LNCAP (cell line): ENCODE measurements around the gene FUT1.

Source experiments
- TF ChIP-seq, protein P1 (sequence below): fragments of 450-650 bp; IDR thresholded peaks from 2 replicates; pipeline ENCODE4 v1.5.1; 2017; ENCODE audit warnings: mild to moderate bottlenecking

Gene FUT1

DNA sequence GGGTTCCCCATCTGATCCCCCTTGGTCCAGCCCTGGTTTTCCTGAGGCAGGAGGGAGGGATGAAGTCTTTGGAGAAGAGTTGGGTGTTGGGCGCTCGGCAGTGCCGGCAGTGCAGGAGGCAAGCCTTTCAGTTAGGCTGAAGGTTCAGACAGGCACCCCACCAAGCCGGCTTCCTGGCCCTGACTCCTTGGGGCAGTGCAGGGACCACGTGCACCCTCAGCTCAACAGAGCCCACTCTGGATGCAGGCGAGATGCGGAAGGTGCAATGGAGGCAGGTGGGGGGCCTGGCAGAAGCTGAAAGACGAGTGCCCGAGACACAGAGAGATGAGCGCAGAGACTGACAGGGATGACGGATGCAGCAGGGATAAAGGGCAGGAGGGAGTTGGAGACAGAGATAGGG lies 44.0 kb downstream of the FUT1 start:
- TF ChIP-seq, protein P1, sequence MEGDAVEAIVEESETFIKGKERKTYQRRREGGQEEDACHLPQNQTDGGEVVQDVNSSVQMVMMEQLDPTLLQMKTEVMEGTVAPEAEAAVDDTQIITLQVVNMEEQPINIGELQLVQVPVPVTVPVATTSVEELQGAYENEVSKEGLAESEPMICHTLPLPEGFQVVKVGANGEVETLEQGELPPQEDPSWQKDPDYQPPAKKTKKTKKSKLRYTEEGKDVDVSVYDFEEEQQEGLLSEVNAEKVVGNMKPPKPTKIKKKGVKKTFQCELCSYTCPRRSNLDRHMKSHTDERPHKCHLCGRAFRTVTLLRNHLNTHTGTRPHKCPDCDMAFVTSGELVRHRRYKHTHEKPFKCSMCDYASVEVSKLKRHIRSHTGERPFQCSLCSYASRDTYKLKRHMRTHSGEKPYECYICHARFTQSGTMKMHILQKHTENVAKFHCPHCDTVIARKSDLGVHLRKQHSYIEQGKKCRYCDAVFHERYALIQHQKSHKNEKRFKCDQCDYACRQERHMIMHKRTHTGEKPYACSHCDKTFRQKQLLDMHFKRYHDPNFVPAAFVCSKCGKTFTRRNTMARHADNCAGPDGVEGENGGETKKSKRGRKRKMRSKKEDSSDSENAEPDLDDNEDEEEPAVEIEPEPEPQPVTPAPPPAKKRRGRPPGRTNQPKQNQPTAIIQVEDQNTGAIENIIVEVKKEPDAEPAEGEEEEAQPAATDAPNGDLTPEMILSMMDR, result no peak

DNA sequence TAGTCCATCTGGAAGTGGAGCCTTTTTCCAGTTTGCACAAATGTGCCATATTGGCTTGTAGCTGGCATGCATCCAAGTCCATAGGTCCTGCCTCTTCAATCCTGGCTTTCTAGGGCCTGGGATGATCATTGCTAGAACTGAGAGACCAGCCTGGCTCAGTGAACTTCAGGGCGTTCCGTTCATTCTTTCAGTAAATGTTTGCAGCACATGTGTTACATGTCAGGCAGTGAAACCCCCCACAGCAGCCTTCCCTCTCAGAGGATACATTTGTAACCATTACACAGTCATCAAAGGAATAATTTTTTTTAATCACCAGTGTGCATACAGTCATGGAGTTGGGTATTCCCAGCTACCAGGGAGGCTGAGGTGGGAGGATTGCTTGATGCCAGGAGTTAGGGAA lies 47.0 kb downstream of the FUT1 start:
- TF ChIP-seq, protein P1, result no peak

DNA sequence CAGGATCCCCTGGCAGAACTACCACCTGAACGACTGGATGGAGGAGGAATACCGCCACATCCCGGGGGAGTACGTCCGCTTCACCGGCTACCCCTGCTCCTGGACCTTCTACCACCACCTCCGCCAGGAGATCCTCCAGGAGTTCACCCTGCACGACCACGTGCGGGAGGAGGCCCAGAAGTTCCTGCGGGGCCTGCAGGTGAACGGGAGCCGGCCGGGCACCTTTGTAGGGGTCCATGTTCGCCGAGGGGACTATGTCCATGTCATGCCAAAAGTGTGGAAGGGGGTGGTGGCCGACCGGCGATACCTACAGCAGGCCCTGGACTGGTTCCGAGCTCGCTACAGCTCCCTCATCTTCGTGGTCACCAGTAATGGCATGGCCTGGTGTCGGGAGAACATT lies 49.1 kb downstream of the FUT1 start:
- TF ChIP-seq, protein P1, result no peak

DNA sequence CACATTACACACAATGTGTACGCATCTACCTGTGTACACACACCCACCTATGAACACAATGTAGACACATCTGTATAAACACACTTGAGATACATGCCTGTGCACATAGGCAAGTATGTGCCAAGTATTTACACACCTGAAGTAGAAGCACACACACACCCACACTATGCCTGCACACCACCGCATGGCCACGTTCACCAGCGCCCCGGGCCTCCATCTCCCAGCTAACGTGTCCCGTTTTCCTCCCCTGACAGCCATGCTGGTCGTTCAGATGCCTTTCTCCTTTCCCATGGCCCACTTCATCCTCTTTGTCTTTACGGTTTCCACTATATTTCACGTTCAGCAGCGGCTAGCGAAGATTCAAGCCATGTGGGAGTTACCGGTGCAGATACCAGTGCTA lies 49.7 kb downstream of the FUT1 start:
- TF ChIP-seq, protein P1, result no peak

DNA sequence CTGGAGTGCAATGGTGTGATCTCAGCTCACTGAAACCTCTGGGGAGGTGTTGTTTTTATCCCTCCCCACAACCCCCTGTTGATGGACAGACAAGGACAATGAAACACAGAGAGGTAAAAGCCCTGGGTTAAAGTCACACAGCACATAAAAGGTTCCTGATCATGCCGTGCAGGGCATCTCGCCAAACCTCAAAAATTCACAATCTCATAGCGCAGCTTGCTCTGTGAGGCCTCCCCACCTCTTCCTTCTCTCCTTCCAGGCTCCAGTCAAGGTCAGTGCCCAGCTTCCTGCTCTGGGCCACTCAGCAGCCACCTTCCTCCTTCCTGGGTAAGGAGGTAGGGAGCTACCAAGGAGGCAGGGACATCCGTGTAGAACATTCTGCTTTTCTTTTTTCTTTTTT lies 54.4 kb downstream of the FUT1 start:
- TF ChIP-seq, protein P1, result no peak
